Nephron progenitor cell (in vitro differentiated cells): ENCODE measurements around the gene STRIP1.
"Not testable (repeated sequence)": the region's sequence is repeated elsewhere in the genome, so short reads cannot be mapped to it uniquely, and the experiment has no call there.

Experiments
- DNase-seq: peaks from one replicate; pipeline ENCODE4 v3.0.0; 2021
- H3K27ac Mint-ChIP-seq: 2 replicates; pipeline ENCODE4 v1.8.0; 2021; ENCODE audit warnings: mild to moderate bottlenecking, moderate library complexity, mixed read lengths
- H3K27me3 Mint-ChIP-seq: 2 replicates; pipeline ENCODE4 v1.8.0; 2021; ENCODE audit warnings: mild to moderate bottlenecking, low read depth, mixed read lengths; ENCODE audit not compliant: poor library complexity
- H3K36me3 Mint-ChIP-seq: 2 replicates; pipeline ENCODE4 v1.8.0; 2021; ENCODE audit warnings: low read depth, mixed read lengths
- H3K4me1 Mint-ChIP-seq: 2 replicates; pipeline ENCODE4 v1.8.0; 2021; ENCODE audit warnings: mixed read lengths
- H3K4me3 Mint-ChIP-seq: 2 replicates; pipeline ENCODE4 v1.8.0; 2021; ENCODE audit warnings: mild to moderate bottlenecking, moderate library complexity, mixed read lengths
- H3K9me3 Mint-ChIP-seq: 2 replicates; pipeline ENCODE4 v1.8.0; 2021; ENCODE audit warnings: mild to moderate bottlenecking, moderate library complexity, mixed read lengths
- TF ChIP-seq, protein P1 (sequence below): fragments of 200-600 bp; sonication (generic); IDR thresholded peaks from 2 replicates; pipeline ENCODE4 v1.5.0; 2021; ENCODE audit warnings: antibody characterized with exemption

The STRIP1 gene

DNA sequence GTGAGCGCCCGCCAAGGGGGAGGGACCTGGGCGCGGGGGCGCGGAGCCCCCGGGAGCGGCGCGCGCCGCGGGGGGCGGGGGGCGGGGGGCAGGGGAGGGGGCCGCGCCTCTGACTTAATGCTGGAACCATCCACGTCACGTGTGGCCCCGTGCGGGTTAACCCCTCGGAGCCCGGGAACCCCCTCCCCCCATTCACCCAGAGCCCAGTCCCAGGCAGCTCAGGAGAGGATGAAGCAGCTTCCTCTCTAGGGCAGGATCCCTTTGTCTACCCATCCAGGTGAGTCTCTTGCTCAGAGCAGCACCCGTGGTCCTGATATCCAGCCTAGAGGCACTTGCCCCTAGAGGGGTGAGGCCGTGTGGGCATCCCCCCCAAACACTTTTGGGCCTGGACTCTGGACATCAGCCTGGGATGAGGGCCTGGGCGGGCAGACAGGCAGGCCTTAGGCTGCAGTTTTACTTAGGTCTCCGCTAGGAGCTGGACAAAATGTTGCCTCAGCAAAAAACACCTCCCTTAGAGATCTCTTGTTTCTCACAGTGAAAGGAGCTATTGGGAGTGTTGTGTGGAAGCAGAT is 36.3 kb downstream of the STRIP1 start, which contains the start of gene ALX3:
Gene ALX3, minus strand, starts transcription at position 2 of the 572 bp plus-strand sequence. CDS start 60 bp downstream, outside the sequence.
- Mint-ChIP-seq H3K4me1 (peaks cover 18% of the 10 kb centered on the region), H3K27ac (no peak within 1 kb of the TSS), H3K9me3 (no peaks in the 10 kb centered on the region), H3K27me3 (peaks cover 93% of the 10 kb centered on the region), H3K36me3 (no peaks in the 10 kb centered on the region), H3K4me3 (peak within 1 kb of the TSS; percentile 67)
- TF ChIP-seq, protein P1, sequence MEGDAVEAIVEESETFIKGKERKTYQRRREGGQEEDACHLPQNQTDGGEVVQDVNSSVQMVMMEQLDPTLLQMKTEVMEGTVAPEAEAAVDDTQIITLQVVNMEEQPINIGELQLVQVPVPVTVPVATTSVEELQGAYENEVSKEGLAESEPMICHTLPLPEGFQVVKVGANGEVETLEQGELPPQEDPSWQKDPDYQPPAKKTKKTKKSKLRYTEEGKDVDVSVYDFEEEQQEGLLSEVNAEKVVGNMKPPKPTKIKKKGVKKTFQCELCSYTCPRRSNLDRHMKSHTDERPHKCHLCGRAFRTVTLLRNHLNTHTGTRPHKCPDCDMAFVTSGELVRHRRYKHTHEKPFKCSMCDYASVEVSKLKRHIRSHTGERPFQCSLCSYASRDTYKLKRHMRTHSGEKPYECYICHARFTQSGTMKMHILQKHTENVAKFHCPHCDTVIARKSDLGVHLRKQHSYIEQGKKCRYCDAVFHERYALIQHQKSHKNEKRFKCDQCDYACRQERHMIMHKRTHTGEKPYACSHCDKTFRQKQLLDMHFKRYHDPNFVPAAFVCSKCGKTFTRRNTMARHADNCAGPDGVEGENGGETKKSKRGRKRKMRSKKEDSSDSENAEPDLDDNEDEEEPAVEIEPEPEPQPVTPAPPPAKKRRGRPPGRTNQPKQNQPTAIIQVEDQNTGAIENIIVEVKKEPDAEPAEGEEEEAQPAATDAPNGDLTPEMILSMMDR: no peak
- DNase-seq: peak; percentile 32

DNA sequence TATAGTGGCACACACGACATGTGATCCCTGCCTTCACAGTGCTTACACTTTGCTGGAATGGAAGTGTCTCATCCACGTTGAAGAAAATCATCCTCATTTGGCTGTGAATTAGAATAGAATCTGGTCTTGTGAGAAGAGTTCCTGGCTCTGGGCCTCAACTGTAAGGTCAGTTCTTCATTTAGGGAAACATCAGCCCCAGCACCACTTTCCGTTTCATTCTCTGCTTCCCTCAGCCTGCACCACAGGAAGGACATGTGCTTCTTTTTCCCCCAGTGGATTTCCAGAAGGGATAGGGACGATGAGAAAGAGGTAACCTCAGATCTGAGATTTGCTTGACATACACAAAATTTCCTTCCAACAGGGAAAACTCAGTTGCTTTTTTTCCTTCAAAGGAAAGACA is 39.7 kb downstream of the STRIP1 start:
- H3K27ac Mint-ChIP-seq: no peak overlapping the region
- H3K9me3 Mint-ChIP-seq: no peaks in the 10 kb centered on the region
- DNase-seq: no peak
- H3K36me3 Mint-ChIP-seq: no peaks in the 10 kb centered on the region
- H3K4me3 Mint-ChIP-seq: no peak overlapping the region
- H3K4me1 Mint-ChIP-seq: peaks cover 7% of the 10 kb centered on the region
- TF ChIP-seq, protein P1: no peak
- peaks cover 92% of the 10 kb centered on the region for H3K27me3 Mint-ChIP-seq

DNA sequence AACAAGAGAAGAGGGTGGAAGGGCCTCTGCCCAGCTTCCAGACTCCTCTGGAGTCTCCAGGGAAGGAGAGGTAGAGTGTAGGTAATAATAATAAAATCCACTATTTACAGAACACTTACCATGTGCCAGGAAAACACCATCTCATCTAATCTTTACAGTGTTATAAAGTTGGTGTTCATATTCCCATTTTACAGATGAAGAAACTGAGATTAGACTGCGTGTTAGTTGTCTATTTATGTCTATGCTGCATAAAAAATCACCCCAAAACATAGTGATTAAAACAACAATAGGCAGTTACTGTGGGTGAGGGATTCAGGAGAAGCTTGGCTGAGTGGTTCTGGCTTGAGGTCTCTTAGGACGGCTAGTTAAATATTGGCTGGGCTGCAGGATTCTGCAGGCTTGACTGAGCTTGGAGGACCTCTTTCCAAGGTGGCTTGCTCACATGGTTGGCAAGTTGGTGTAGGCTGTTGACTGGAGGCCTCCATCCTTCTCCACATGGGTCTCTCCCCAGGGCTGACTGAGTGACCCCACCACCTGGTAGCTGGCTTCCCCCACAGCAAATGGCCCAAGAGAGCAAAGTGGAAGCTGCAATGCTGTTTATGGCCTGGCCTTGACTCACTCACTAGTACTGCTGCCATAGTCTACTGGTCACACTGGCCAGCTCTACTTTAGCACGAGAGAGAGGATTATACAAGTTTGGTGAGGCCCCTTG is 42.5 kb downstream of the STRIP1 start:
- Mint-ChIP-seq H3K4me3 (no peak overlapping the region), H3K9me3 (no peaks in the 10 kb centered on the region), H3K4me1 (no peaks in the 10 kb centered on the region), H3K36me3 (no peaks in the 10 kb centered on the region), H3K27me3 (peaks cover 95% of the 10 kb centered on the region), H3K27ac (no peak overlapping the region)
- DNase-seq: no peak
- TF ChIP-seq, protein P1: no peak

DNA sequence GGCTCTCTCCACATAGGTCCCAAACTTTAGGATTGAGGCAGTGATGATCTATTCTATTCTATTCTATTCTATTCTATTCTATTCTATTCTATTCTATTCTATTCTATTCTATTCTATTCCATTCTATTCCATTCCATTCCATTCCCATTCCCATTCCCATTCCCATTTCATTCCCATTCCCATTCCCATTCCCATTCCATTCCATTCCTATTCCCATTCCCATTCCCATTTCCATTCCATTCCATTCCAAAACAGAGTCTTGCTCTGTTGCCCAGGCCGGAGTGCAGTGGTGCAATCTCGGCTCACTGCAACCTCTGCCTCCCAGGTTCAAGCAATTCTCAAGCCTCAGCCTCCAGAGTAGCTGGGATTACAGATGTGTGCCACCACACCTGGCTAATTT is 45.6 kb downstream of the STRIP1 start:
- Mint-ChIP-seq H3K4me1 (peaks cover 12% of the 10 kb centered on the region), H3K27me3 (peaks cover 95% of the 10 kb centered on the region)
- not testable (repeated sequence) for H3K4me3 Mint-ChIP-seq, DNase-seq, H3K36me3 Mint-ChIP-seq, H3K27ac Mint-ChIP-seq, H3K9me3 Mint-ChIP-seq

DNA sequence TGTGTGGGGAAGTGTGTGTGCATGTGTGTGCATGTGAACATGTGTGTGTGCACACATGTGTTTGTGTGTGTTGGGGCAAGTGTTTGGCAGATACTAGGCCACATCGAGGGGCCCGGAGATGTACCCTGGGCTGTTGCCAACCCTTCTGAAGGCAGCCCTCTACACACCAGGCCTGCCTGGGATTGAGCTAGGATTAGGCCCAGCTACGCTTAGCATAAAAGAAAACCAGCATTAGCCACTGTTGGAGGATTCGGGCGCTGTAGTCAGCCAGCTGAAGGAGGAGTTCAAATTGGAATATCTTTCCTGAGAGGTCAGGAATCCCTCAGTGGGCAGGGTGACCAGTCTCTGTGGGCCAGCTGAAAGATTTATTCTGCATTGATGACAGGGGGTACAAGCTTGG is 46.6 kb downstream of the STRIP1 start:
- Mint-ChIP-seq H3K4me3 (no peak overlapping the region), H3K36me3 (no peaks in the 10 kb centered on the region), H3K9me3 (no peaks in the 10 kb centered on the region), H3K4me1 (peaks cover 22% of the 10 kb centered on the region), H3K27ac (no peak overlapping the region), H3K27me3 (peaks cover 99% of the 10 kb centered on the region)
- TF ChIP-seq, protein P1: no peak
- DNase-seq: no peak

DNA sequence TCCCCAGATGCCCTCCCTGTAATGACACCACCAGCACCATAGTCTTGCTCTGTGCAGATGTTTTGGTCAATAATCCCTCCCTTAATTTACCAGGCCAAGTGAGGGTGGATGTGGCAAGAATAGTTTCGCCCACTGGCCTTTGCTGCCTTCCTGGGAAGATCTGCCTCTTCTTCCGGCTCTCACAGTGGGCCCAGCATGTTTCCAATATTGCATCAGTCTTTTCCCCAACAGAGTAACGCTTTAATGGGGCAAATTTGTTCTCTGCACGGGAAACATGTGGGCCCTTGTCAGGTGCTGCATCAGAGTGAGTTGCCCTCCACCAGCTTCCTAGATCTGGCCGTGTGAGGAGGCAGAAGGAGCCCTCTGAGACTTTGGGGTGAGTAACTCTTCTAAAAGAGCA is 48.1 kb downstream of the STRIP1 start:
- H3K9me3 Mint-ChIP-seq: no peaks in the 10 kb centered on the region
- peaks cover 98% of the 10 kb centered on the region for H3K27me3 Mint-ChIP-seq
- H3K4me1 Mint-ChIP-seq: peaks cover 32% of the 10 kb centered on the region
- no peak overlapping the region for H3K4me3 Mint-ChIP-seq
- no peaks in the 10 kb centered on the region for H3K36me3 Mint-ChIP-seq
- TF ChIP-seq, protein P1: no peak
- H3K27ac Mint-ChIP-seq: no peak overlapping the region
- no peak for DNase-seq
